Loucy (cell line): ENCODE measurements around the gene TREM2.

Experiments used
- CTCF ChIP-seq: fragments of 200-600 bp; sonication (generic); conservative IDR thresholded peaks from 2 replicates; pipeline ENCODE4 v1.5.1; 2014; ENCODE audit warnings: mild to moderate bottlenecking, antibody characterized with exemption, low read length
- EZH2phosphoT487 ChIP-seq: fragments of 200-600 bp; IDR thresholded peaks from 2 replicates; pipeline ENCODE4 v1.6.1; 2018; ENCODE audit warnings: antibody characterized with exemption, mild to moderate bottlenecking, moderate library complexity, borderline replicate concordance

DNA sequence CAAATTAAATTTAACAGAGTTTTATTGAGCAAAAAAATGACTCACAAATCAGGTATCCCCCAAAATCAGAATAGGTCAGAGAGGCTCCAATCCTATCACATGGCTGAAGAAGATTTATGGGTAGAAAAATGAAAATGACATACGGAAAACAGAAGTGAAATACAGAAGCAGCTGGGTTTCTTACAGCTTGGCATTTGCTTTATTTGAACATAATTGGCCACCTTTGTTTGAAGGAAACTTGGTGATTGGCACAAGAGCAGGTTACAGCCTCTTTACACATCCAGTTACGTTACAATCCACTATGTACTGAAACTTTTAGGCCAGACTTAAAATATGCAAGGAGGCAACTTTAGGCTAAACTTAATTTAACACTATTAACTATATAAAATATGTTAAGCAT is 11.7 kb upstream of the TREM2 start:
- TF ChIP-seq CTCF (no peak), EZH2phosphoT487 (no peak)
